NOMO-1 (cell line): ENCODE data around the gene GLIPR1L1.
A peak's percentile ranks its signal among the peaks of the same experiment; 100 is the strongest.
"Not testable (repeated sequence)": the region's sequence is repeated elsewhere in the genome, so short reads cannot be mapped to it uniquely, and the experiment has no call there.

Experiments
- DNase-seq, 2 experiments: peaks; one replicate each; lab custom pipeline; 2025; ENCODE audit not compliant: unreplicated experiment in 2 of 2; lab: John Stamatoyannopoulos, UW

The GLIPR1L1 gene

GRCh38 chr12:75334384-75335030, at the start of gene GLIPR1L1:
Gene GLIPR1L1 (plus strand): TSS chr12:75334670. CDS start chr12:75334729, 59 bp downstream.
- peak; percentile 34 to 83 for DNase-seq

- no peak for DNase-seq
Measured at GRCh38 chr12:75288860-75289259, 45.6 kb upstream of the GLIPR1L1 start.

- no peak for DNase-seq
Measured at GRCh38 chr12:75289753-75290152, 44.7 kb upstream of the GLIPR1L1 start.

GRCh38 chr12:75291014-75291413, 43.5 kb upstream of the GLIPR1L1 start:
- DNase-seq: no peak

DNA sequence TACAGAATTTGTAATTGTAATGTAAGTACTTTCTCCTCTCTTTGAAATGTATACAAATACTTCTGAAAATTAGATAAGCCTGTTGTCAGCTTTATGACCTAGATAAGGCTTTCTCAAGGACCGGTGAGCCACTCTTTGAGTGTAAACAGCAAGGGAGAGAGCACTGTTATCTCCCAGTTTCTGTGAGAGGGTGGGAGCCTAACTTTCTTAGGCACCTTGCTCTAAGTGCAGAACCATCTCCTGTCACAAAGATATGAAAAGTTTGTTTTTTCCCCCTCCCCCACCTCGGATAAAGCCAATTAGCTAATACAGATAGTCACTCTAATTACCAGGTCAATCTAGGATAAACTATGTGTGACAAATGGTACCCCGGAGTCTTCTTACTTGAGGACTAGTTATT, 40.1 kb upstream of the GLIPR1L1 start:
- no peak for DNase-seq

DNA sequence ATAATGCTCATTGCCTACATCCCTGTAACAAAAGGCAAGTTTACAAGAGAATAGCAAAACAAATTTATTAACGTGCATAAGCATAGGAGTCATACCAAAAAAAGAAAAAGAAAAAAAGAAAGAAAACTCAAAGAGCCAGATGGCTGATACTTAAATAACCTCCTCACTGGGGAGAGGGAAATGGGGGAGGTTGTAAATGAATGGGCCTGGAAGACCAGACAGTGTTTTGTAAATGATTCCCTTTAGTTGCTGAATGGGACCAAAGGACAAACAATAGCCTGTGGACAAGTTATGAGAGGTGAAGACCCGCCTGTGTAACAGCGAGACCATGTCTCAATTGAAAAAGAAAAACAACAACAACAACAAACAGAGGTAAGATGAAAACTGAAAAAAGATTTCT, 39.7 kb upstream of the GLIPR1L1 start:
- no peak for DNase-seq

- no peak for DNase-seq
Measured at GRCh38 chr12:75302225-75302624, 32.2 kb upstream of the GLIPR1L1 start.

GRCh38 chr12:75302781-75303180, 31.7 kb upstream of the GLIPR1L1 start:
- DNase-seq: no peak

DNA sequence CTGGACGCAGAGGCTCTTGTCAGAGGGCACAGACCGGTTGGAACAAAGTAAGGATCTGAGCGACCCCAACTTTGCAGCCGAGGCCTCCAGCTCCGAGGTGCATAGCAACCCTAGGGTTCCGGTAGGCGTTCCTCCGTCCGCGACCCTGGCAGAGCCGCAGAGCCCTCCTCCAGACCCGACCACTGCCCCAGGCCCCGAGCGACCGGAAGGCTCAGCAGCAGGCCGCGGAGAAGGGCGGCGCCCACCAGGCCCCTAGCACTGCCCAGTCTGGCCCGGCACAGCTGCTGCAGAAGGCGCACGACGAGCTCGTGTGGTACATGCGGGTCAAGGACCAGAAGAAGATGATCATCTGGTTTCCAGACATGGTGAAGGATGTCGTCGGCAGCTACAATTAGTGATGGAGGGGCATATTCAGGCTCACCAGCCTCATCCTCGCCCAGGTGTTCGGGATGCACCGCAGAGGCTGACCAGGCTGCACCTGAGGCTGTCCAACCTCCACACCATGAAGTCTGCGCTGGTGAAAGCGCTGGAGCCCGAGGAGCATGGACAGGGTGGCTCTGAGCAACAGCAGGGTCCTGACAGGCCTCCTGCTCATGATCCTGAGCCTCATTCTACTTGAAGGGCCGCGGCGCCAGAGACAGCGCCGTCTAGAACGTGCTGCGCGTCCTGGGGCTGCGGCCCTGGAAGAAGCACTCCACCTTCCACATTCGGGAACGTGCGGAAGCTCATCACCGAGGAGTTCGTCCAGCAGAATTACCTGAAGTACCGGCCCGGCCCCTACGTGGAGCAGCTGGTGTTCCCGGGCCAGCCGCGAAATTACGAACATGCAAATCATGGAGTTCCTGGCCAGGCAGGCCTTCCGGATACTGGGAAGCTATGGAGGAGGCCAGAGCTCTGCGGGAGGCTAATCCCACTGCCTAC, 28.8 kb upstream of the GLIPR1L1 start:
- DNase-seq: no peak

GRCh38 chr12:75308279-75308678, 26.2 kb upstream of the GLIPR1L1 start:
- no peak for DNase-seq

DNA sequence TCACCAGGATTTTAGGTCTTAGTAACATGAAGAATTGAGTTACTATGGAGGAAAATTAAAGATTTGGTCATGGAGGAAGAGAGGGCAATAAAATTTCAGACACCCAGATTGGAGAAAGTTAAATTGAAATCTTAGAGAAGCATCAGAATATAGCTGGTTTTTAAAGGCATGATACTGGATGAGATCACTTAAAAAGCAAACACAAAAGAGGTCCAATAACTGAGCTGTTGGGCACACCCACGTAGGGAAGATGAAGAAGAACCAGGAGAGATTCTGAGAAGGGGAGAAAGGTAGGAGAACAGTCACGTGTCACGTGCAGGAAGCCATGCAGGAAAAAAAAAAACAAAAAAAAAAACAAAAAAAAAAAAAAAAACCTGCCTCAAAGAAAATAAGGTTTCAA, 23.1 kb upstream of the GLIPR1L1 start:
- DNase-seq: no peak

GRCh38 chr12:75315518-75315917, 19.0 kb upstream of the GLIPR1L1 start:
- no peak for DNase-seq

- no peak for DNase-seq
Measured at GRCh38 chr12:75317784-75318183, 16.7 kb upstream of the GLIPR1L1 start.

GRCh38 chr12:75322464-75322863, 12.0 kb upstream of the GLIPR1L1 start:
- no peak for DNase-seq

- DNase-seq: no peak
Measured at GRCh38 chr12:75323663-75324062, 10.8 kb upstream of the GLIPR1L1 start.

- no peak for DNase-seq
Measured at GRCh38 chr12:75327642-75328041, 6.8 kb upstream of the GLIPR1L1 start.

DNA sequence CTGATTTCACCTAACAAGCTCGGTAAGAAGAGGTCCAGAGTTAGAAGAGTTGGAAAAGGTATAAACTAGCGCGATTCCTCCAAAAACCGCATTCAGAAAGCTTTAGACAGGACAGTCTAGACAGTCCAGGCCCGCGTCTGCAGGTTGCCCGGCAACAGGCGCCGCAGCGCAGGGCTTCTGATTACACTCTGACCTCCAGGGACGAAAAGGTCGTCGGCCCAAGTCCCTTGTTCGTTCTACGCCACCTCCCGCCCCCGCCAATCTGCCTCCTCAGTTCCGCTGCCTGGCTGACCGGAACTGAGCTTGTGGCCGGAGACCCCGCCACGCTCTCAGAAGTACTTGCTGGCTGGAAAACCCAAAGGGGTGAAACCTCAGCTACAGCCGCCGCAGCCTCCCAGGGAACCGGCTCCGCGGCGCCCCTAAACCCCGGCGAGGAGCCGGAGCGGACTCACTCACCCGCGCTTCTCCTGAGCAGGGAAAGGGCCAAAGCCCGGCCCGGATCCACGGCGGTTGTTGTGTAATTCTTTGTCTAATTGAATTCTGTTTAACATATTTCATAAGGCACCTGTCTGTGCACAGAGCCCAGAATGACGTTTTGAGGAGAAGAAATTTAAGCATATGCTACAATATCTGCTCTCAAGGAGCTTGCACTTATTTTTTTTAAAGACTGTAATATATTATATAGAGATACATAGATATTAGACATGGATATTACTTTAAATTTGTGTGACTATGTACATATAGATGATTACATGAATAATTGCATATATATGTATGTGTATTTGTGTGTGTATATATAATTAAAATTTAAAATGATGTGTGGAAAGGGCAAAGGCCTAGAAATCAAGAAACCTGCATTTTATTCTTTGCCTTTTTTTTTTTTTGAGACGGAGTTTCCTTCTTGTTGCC, 4.3 kb upstream of the GLIPR1L1 start, which contains the start of gene CAPS2:
Gene CAPS2, minus strand, starts transcription at position 407 of the 909 bp plus-strand sequence. CDS start 3,826 bp downstream, outside the sequence.
- peak; percentile 79 to 80 for DNase-seq

DNA sequence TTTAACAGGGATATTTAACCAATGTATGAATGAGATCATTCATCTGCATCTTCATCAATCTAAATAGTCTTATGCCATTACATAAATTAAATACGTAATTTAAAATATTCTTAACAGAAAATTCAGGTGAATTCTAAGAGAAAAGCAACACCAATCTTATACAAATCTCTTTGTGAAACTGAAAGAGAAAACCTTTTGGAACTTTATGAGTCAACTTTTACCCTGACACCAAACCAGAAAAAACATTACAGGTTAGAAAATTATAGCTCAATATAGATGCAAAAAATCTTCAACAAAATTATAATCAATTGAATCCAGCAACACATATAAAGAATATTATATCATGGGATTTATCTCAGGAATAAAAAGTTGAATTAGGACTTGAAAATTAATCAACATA, 3.4 kb downstream of the GLIPR1L1 start:
- no peak for DNase-seq

- no peak for DNase-seq
Measured at GRCh38 chr12:75341873-75342272, 7.4 kb downstream of the GLIPR1L1 start.

- DNase-seq: no peak
Measured at GRCh38 chr12:75345531-75345930, 11.1 kb downstream of the GLIPR1L1 start.

DNA sequence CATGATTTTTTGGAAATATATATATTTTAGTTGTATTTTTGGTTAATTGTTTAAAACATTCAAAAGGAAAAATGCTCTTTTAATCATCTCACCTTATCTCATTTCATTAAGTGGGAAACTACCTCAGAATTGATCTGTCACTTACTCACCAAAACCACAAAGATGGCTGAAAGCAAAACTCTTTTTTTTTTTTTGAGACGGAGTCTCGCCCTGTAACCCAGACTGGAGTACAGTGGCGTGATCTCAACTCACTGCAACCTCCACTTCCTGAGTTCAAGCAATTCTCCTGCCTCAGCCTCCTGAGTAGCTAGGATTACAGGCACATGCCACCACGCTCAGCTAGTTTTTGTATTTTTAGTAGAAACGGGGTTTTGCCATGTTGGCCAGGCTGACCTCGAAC, 11.7 kb downstream of the GLIPR1L1 start:
- DNase-seq: not testable (repeated sequence)
